PFSK-1 (cell line): ENCODE measurements around the gene SCYGR4.

ENCODE experiments used
- POLR2AphosphoS5 ChIP-seq: IDR thresholded peaks from 2 replicates; pipeline ENCODE4 v1.6.1; 2012; ENCODE audit warnings: low read depth, mild to moderate bottlenecking, control low read depth, low read length, moderate library complexity
- TF ChIP-seq, protein P1 (sequence below), 2 experiments: IDR thresholded peaks; 2 replicates each; pipeline versions ENCODE4 v1.6.1 to v1.8.0; 2011 to 2012; ENCODE audit warnings: low read depth in 2 of 2, low read length in 2 of 2, control low read depth in 1 of 2, inconsistent platforms in 1 of 2, mild to moderate bottlenecking in 1 of 2, moderate library complexity in 1 of 2; ENCODE audit not compliant: insufficient read depth in 1 of 2

DNA sequence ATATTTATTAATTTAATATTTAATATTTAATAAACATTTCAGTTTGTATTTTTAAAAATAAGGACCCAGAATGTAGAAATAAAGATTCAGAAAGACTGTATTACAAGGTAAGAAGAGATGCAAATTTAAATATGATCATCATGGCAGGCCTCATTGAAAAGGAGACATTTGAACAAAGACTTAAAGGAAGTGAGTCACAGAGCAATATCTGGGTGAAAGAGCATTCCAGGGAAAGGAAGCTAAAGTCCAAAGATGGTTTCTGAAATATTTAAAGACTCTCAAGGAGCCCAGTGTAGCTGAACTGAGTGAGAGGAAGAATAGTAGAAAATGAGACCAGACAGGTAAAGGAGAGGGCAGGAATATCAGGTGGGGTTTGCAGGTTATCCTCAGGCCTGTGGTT, 5.9 kb downstream of the SCYGR4 start:
- TF ChIP-seq, protein P1, sequence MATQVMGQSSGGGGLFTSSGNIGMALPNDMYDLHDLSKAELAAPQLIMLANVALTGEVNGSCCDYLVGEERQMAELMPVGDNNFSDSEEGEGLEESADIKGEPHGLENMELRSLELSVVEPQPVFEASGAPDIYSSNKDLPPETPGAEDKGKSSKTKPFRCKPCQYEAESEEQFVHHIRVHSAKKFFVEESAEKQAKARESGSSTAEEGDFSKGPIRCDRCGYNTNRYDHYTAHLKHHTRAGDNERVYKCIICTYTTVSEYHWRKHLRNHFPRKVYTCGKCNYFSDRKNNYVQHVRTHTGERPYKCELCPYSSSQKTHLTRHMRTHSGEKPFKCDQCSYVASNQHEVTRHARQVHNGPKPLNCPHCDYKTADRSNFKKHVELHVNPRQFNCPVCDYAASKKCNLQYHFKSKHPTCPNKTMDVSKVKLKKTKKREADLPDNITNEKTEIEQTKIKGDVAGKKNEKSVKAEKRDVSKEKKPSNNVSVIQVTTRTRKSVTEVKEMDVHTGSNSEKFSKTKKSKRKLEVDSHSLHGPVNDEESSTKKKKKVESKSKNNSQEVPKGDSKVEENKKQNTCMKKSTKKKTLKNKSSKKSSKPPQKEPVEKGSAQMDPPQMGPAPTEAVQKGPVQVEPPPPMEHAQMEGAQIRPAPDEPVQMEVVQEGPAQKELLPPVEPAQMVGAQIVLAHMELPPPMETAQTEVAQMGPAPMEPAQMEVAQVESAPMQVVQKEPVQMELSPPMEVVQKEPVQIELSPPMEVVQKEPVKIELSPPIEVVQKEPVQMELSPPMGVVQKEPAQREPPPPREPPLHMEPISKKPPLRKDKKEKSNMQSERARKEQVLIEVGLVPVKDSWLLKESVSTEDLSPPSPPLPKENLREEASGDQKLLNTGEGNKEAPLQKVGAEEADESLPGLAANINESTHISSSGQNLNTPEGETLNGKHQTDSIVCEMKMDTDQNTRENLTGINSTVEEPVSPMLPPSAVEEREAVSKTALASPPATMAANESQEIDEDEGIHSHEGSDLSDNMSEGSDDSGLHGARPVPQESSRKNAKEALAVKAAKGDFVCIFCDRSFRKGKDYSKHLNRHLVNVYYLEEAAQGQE (IDR thresholded peaks at IDR 0.05; ENCODE audit: insufficient read depth in 1 of 2, low read depth in 2 of 2, low read length in 2 of 2), result no peak
- no peak for TF ChIP-seq POLR2AphosphoS5
